Measurements from ENCODE around the gene PANK4. TPM values are rescaled to one million over a fixed set of nuclear protein-coding genes. Genes with fewer than 3 reads are reported as not detected.

PANK4 gene
- total RNA-seq, 1 donor from 2014 or later, result 32.6 TPM

DNA sequence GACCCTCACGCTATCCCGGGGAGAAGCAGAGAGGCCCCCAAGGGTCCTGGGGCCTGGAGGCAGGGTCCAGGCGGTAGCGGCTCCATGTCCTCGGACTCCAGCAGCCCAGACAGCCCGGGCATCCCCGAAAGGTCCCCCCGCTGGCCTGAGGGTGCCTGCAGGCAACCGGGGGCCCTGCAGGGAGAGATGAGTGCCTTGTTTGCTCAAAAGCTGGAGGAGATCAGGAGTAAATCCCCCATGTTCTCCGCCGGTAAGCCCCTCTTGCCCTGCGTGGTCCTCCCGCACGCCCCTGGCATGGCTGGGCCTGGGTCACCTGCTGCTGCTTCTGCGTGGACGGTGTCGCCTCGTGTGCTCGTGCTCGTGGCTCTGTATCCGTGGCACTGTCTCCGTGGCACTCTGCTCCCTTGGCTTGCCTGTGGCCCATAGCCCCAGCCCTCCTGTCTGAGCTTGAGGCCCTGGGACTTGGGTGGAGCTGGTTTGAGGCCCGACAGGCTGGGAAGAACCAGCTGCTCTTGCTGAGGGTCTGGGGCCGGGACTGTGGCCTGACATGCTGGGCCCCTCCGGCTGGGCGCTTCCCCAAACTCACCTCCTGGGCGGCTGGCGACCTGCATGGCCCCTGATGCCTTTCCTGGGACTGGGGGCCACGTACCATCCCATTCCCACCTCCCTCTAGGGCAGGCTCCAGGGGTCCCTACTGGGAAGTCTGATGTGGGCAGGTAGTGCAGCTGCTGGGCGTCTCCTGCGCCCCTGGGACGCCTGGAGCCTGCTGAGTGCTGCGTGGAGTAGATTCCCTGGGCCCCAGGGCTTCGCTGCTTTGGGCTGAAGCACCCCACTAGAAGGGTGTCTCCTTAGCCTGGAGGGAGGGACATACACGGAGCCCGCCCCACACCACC lies 23.5 kb downstream of the PANK4 start:
- FAIRE-seq, result no peak
- no peak for DNase-seq (ENCODE audit: low spot score in 2 of 2)

DNA sequence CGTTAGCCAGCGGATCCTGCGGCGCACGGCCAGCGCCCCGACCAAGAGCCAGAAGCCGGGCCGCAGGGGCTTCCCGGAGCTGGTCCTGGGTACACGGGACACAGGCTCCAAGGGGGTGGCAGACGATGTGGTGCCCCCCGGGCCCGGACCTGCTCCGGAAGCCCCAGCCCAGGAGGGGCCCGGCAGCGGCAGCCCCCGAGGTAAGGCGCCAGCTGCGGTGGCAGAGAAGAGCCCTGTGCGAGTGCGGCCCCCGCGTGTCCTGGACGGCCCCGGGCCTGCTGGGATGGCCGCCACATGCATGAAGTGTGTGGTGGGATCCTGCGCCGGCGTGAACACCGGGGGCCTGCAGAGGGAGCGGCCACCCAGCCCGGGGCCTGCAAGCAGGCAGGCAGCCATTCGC lies 24.2 kb downstream of the PANK4 start:
- FAIRE-seq (no peak), DNase-seq (ENCODE audit: low spot score in 2 of 2) (no peak)

DNA sequence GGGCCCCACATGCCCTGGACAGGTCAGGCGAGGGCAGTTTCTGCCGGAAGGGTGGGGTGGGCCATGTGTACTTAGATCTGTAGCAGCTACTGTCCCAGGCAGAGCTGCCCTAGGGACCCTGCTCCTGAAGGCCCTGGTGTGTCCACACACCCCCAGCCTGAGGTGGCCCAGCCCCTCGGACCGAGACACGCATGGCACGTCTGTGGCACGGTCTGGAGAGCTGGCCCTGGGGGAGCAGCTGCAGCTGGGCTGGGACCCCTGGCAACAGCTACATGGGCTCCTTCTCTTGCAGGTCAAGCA lies 24.6 kb downstream of the PANK4 start:
- FAIRE-seq (no peak), DNase-seq (ENCODE audit: low spot score in 2 of 2) (no peak)

GRCh38 chr1:2501041-2501819 lies 25.2 kb downstream of the PANK4 start:
- DNase-seq (ENCODE audit: low spot score in 2 of 2) (no peak), FAIRE-seq (no peak)

DNA sequence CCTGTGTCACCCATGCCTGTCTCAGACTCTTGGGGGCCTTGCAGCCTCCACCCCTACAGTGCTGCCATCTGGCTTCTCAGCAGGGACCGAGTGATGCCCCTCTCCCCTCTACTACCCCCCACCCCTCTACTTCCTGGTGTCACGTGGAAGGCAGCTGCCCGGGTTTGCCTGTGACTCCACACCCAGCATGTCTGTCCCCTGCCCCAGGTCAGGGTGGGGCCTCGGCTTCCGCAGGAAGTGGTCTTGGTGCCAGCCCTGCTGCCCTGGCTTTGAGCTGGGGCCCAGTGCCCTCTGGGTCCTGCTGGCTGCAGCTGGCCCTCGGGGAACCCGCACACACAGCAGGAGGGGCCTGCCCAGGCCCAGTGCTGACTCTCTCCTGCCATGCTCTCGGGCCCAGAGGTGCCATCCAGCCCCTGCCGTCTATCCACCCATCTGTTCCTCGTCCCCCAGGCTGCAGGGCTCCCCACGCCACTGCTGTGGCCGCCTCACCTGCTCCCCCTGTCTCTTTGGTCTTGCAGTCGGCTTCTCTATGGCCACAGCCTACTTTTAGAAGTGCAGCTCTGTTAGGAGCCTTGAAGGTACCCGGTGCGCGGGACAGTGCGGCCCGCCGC lies 26.3 kb downstream of the PANK4 start:
- DNase-seq (ENCODE audit: low spot score in 2 of 2), result no peak
- FAIRE-seq, result no peak

DNA sequence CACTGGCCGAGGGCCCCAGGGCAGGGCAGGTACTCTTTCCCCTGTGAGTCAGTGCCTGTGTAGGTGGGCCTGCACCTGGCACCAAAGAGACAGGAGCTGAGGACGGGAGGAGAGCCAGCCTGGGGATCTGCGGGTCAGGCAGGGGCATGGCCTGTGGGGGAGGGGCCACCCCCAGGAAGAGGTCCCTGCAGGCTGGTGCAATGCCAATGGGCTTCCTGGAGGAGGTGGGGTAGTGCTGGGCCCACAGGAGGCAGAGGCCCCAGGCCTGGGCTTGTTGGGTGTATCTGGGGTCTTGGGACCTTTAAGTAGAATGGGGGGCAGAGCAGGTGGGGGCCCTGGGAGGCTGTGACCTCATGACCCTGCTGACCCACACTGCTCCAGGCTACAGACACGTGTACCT lies 27.1 kb downstream of the PANK4 start:
- no peak for DNase-seq (ENCODE audit: low spot score in 2 of 2)
- FAIRE-seq, result no peak

DNA sequence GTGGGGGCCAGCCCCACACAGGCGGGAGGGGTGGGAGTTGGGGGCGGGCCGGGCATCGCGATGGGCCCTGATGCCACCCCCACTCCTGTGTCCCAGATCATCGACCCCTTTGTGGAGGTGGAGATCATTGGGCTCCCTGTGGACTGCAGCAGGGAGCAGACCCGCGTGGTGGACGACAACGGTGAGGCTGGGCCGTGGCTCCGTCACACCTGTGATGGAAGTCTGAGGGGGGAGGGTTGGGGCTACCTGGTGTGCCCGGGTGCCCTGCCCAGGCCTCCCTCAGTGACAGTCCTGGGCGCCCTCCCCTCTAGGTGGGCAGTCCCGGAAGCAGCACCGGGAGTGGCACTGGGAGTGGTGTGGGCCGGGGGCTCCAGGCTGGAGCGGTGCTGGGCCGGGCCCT lies 27.7 kb downstream of the PANK4 start:
- DNase-seq (ENCODE audit: low spot score in 2 of 2) (no peak), FAIRE-seq (no peak)

DNA sequence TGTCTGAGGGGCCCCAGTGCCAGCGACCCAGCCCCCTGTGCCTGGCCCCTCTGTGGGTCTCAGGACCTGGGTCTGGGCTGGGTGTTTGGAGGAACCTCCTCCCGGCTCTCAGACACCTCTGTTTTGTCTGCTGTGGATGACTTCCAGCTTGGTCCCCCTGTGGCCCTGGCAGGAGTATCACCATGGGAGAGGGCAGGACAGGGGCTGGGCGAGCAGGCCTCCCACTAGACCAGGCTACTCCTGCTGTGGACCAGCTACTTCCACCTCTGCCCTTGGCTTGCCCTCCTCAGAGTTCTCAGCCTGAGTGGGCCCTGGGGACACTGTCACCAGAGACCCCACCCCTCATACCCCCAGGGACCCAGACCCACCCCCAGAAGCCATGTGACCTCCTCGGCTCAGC lies 28.5 kb downstream of the PANK4 start:
- no peak for DNase-seq (ENCODE audit: low spot score in 2 of 2)
- FAIRE-seq, result no peak

GRCh38 chr1:2496746-2497145 lies 29.6 kb downstream of the PANK4 start:
- FAIRE-seq, result no peak
- no peak for DNase-seq (ENCODE audit: low spot score in 2 of 2)

DNA sequence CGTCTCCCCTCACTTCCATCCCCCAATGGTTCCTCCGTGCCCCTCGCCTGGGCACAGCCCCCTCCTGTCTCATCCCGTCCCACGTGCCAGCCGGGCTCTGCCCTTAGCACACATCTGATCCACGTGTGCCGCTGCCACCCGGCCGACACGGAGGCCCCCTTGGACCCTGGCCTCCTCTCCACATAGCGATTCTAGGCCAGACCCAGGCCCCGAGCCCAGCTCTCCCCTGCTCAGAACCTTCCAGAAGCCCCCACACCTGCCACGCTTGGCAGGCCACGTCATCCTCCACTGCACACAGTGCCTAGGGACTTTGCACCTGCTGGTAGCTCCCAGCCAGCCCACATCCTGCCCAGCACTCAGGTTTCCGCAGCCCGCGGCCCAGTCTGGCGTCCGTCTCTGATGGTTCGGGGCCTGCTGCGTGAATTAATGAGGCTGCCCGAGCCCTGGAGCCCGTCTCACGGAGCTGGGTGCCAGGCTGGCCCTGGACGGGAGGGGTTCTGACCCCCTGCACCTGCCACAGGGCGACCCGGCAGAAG lies 30.2 kb downstream of the PANK4 start:
- DNase-seq (ENCODE audit: low spot score in 2 of 2), result no peak
- no peak for FAIRE-seq

DNA sequence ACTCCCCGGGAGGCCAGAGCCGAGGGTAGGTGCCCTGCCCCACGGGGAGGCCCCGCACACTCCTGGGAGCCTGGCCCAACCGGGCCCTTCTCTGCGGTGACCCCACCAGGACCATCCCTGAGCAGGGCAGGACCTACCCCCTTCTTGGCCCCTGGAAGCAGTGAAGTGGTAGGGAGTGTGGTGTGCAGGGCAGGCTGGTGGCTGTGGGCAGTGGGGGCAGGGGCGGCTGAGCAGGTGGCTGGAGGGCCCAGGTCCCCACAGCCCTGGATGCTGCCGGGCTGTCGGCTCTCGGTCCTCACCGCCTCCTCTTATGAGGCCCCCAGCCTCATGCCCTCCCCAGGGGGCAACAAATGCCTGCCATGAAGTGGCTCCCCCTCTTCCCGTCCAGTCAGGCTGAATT lies 30.9 kb downstream of the PANK4 start:
- DNase-seq (ENCODE audit: low spot score in 2 of 2) (no peak), FAIRE-seq (no peak)

DNA sequence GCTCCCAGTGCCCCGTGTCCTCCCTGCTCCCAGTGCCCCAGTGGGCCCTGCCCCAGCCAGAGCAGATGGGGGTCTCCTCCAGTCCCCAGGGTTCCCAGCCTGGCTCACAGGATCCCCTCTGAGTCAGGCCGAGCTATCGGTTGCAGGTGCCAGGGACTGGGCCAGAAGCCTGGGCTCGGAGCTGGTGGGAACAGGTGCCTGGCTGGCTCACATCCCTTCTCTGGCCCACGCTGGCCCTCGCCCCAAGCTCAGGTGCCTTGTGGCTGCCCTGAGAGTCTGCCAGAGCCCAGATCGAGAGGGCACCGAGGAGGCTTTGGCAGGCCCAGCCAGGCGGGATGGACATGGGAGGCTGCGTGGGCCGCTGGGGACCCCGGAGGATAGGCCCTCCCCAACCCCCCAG lies 31.4 kb downstream of the PANK4 start:
- FAIRE-seq, result no peak

DNA sequence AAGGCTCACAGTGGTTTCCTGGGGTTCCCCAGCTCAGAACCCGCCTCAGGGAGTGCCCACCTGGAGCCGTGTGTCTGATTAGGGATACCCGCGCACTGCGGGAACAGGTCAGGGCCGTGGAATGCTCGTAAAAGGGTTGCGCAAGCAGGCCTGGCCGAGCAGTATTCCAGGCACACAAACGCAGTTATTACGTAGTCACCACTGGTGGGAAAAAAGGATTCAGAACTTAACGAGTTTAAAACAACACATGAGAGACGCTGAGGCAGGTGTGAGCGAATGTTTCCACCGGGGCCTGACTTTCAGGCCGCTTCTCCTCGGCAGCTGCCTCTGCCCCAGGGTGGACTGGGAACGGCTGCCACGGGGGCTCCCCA lies 32.1 kb downstream of the PANK4 start:
- DNase-seq (ENCODE audit: low spot score in 2 of 2), result no peak
- FAIRE-seq, result no peak

More for the DNA sequence above, 31.4 kb downstream of the PANK4 start:
- DNase-seq (ENCODE audit: low spot score in 2 of 2), result no peak

- no peak for FAIRE-seq
Measured at GRCh38 chr1:2493691-2494322, 32.6 kb downstream of the PANK4 start.

DNA sequence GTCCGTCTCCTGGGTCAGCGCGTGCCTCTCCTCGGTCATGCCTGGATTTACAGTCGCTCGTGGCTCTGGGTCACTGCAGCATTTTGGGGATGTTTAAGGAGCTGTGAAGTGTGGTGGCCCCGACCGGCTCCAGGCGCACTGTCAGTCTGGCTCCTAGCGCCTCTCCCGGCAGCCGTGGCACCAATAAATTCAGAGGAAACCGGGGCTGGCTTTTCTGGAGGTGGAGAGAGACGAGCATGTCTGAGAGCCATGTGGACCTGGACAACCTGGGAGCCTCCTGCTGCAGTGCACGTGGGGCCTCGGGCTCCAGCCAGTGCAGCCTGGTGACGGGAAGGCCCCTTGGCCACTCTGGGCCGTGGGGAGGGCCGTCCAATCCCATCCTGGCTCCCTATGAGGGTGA lies 33.2 kb downstream of the PANK4 start:
- FAIRE-seq (no peak), DNase-seq (ENCODE audit: low spot score in 2 of 2) (no peak)

More at GRCh38 chr1:2493691-2494322, 32.6 kb downstream of the PANK4 start:
- DNase-seq (ENCODE audit: low spot score in 2 of 2), result peak; percentile 83 to 84

DNA sequence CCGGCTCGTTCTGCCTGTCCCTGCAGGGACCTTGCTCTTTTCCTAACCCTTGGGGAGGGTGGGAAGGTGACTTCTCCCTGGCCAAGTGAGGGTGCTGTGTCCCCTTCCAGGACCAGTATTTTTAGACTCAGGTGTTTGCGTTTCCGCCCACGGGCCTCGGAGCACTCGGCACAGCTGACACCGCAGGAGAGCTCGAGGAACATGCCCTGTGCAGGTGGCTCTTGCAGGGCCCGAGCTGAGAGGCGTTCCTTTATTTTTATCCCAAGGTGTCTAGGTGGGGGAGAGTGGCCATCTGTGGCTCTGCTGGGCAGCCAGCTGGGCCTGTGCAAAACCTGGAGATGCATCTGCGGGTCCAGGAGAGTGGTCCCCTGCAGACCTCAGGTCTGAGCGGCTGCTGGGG lies 34.3 kb downstream of the PANK4 start:
- DNase-seq (ENCODE audit: low spot score in 2 of 2) (no peak), FAIRE-seq (no peak)

DNA sequence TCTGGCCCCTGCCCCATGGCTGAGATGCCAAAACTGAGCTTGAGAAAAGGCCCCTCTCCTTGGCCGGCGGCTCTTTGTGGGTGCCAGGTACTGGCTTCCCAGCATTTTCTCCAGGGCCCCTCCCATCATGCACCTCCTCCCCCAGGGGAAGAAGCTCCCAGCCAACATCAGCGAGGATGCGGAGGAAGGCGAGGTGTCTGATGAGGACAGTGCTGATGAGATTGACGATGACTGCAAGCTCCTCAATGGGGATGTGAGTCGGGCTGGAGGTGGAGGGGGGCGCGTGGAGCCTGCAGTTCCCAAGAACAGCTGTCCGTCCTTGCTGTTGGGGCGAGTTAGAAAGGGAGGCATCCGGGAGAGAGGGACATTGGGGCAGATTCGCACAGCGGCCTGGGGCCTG lies 36.8 kb downstream of the PANK4 start:
- FAIRE-seq (no peak), DNase-seq (ENCODE audit: low spot score in 2 of 2) (peak in 1 of 2 donors; percentile 50)

GRCh38 chr1:2488688-2489087 lies 37.7 kb downstream of the PANK4 start:
- FAIRE-seq (no peak), DNase-seq (ENCODE audit: low spot score in 2 of 2) (no peak)

DNA sequence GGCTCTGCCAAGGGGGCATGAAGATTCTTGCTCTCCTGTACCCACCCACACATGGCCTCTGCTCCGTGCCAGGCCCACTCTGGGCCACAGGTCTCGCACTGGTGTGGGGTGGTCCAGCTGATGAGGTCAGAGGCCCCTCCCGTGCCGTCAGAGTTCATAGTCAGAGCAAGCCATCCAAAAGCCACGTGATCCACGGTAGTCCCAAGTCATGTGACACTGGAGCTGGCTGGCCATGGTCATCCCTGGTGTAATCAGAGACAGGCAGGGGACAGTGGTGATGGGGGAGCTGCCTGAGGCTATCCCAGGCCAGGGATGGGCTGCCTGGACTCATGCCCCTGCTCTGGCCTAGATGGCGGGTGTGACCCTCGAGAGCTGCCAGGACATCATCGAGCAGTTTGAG lies 39.8 kb downstream of the PANK4 start:
- FAIRE-seq, result no peak
- DNase-seq (ENCODE audit: low spot score in 2 of 2), result no peak

DNA sequence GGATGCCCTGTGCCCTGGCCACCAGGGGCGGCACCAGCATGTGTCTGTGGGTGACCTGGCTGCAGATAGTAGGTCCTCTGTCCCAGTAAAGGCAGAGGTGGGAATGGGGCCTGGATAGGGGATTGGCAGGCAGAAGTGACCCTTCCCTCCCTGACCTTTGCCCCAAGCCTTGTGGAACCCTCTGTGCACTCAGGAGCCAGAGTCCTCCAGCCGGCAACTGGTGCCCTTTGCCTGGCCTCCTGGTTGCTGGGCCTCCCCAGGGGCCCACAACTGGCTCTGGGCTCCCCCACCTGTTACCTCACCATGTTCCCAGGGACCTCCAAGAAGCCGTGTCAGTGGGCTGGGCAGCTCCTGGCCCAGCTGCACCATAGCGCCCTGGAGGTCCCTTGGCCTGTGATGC lies 40.4 kb downstream of the PANK4 start:
- DNase-seq (ENCODE audit: low spot score in 2 of 2), result no peak

GRCh38 chr1:2483970-2484369 lies 42.4 kb downstream of the PANK4 start:
- FAIRE-seq, result no peak
- DNase-seq (ENCODE audit: low spot score in 2 of 2), result peak in 1 of 2 donors; percentile 51

More for the DNA sequence above, 40.4 kb downstream of the PANK4 start:
- no peak for FAIRE-seq

All from frontal cortex (tissue), 4 donors.